ENCODE results near the gene NMD3. TPM values are rescaled to one million over a fixed set of nuclear protein-coding genes. Genes with fewer than 3 reads are reported as not detected.

The NMD3 gene
- total and polyA plus RNA-seq, 9 of the 15 experiments (the other 6 are each of a cell fraction or from before 2014, with no cell fraction given), result 63.5 to 178 (median 111) TPM

DNA sequence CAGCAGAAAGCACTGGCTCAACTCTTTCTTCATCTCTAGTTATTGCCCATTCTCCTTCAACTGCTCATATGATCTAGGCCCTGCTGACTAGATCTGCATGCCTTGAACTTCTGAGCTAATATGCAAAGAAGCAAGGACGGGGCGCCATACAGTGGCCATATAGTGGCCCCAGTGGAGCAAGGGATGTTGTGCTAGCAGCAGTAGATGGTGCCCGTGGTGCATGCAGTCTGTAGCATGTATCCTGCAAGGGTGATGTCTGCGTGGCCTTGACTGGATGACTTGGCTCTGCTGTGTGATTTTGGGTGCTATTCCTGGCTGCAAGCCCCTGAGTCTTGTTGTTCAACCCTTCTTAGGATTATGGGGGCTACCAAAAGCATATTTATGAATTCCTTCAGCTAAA lies 12.2 kb upstream of the NMD3 start:
- ChIA-PET CTCF (ENCODE audit: low intra/inter-chr PET ratio) (no interaction called here), POLR2A (no interaction called here)
- no peaks in the 10 kb centered on the region for H4K20me1 ChIP-seq (replicated peaks; ENCODE audit: control insufficient read depth, insufficient read depth, low read length)
- no peaks in the 10 kb centered on the region for H3K9me1 ChIP-seq (ENCODE audit: control insufficient read depth, insufficient read depth, low read length)
- BruUV-seq (replicated peaks), result no TSS peak
- H3K9me3 ChIP-seq (replicated peaks; ENCODE audit: control insufficient read depth, insufficient read depth, low read depth, low read length), result no peaks in the 10 kb centered on the region
- in situ Hi-C loops (cut with MboI), result no loop called here
- intact Hi-C loops (cut with micrococcal nuclease), result no loop called here
- H3K9ac ChIP-seq (ENCODE audit: insufficient read depth in 1 of 2, low read depth in 2 of 2, low read length in 2 of 2), result no peak overlapping the region
- ATAC-seq (peak; percentile 84), DNase-seq (ENCODE audit: extremely low read depth in 1 of 4, low spot score in 3 of 4) (no peak), FAIRE-seq (peak; percentile 6)
- no peak overlapping the region for H2AFZ ChIP-seq (ENCODE audit: low read depth, low read length)
- no peak overlapping the region for H3K4me2 ChIP-seq (ENCODE audit: insufficient read depth, low read length)
- 0% methylated on average over 4 of the region's 4 CpGs for WGBS (ENCODE audit: insufficient coverage, low coverage, missing lambda C conversion rate)
- no peak overlapping the region for H3K4me3 ChIP-seq
- no peaks in the 10 kb centered on the region for H3K4me1 ChIP-seq (replicated peaks in 1 of 2; ENCODE audit: control insufficient read depth in 2 of 2, insufficient read depth in 2 of 2, low read length in 2 of 2)
- no peaks in the 10 kb centered on the region for H3K79me2 ChIP-seq (ENCODE audit: control insufficient read depth, insufficient read depth, low read length)
- peaks cover 2 to 4% of the 10 kb centered on the region in 2 experiments; a peak in 2 of 5 replicates for H3K27me3 ChIP-seq (ENCODE audit: control insufficient read depth in 2 of 2, insufficient read depth in 2 of 2, low read length in 2 of 2)
- TF ChIP-seq RAD21 (CRISPR knock-in tag; conservative IDR thresholded peaks at IDR 0.05 in 1 of 2, IDR thresholded peaks at IDR 0.05 in 1 of 2) (peak in 1 of 2 experiments; percentile 37; a peak in 1 of 4 replicates), BRCA1 (IDR thresholded peaks at IDR 0.05) (no peak), BRCA1 (CRISPR knock-in tag; IDR thresholded peaks at IDR 0.05) (no peak)
- TF ChIP-seq, protein P1, sequence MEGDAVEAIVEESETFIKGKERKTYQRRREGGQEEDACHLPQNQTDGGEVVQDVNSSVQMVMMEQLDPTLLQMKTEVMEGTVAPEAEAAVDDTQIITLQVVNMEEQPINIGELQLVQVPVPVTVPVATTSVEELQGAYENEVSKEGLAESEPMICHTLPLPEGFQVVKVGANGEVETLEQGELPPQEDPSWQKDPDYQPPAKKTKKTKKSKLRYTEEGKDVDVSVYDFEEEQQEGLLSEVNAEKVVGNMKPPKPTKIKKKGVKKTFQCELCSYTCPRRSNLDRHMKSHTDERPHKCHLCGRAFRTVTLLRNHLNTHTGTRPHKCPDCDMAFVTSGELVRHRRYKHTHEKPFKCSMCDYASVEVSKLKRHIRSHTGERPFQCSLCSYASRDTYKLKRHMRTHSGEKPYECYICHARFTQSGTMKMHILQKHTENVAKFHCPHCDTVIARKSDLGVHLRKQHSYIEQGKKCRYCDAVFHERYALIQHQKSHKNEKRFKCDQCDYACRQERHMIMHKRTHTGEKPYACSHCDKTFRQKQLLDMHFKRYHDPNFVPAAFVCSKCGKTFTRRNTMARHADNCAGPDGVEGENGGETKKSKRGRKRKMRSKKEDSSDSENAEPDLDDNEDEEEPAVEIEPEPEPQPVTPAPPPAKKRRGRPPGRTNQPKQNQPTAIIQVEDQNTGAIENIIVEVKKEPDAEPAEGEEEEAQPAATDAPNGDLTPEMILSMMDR (IDR thresholded peaks at IDR 0.05 in 2 of 3, conservative IDR thresholded peaks at IDR 0.05 in 1 of 3; ENCODE audit: insufficient read depth in 2 of 3, low read depth in 1 of 3, low read length in 3 of 3), result peak in 2 of 3 experiments; percentile 44; a peak in 4 of 6 replicates
- no peak overlapping the region for H3K27ac ChIP-seq (ENCODE audit: extremely low read depth, low read depth, low read length)
- H3K36me3 ChIP-seq (ENCODE audit: control insufficient read depth, insufficient read depth, low read length), result no peaks in the 10 kb centered on the region
